ENCODE measurements around the gene CRYM. TPM values are rescaled to one million over a fixed set of nuclear protein-coding genes. Genes with fewer than 3 reads are reported as not detected.

CRYM gene
- total RNA-seq, 1 experiment from 2014 or later = 12.9 TPM

DNA sequence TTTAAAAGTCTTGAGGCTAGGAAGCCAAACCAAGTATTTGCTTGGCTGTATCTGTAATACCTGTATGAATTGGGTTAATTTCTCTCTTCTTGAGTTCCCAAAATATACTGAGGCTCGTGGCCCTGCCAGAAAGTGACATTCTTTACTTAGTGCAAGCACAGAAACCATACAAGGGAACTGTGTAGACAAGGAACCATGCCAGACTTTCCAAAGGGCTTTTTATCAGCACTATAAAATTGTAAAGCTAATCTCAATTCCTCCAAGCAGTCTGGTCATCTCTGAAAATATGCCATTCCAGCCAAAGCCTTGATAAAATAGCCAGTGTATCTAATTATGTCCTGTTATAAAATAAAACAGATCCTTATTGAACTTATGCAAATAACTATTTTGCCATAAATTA, 7.2 kb upstream of the CRYM start:
- POLR2A ChIA-PET = interaction anchor here (0.7 kb wide), 1 partner anchor 97 kb away, joined by 3 read pairs; no protein-coding TSS in a partner anchor
- CTCF ChIA-PET = interaction anchor here (0.9 to 1.4 kb wide), 2 partner anchors 15 to 97 kb away, joined by 3 to 6 read pairs; no protein-coding TSS in a partner anchor
- no peak overlapping the region for H3K27ac Mint-ChIP-seq

DNA sequence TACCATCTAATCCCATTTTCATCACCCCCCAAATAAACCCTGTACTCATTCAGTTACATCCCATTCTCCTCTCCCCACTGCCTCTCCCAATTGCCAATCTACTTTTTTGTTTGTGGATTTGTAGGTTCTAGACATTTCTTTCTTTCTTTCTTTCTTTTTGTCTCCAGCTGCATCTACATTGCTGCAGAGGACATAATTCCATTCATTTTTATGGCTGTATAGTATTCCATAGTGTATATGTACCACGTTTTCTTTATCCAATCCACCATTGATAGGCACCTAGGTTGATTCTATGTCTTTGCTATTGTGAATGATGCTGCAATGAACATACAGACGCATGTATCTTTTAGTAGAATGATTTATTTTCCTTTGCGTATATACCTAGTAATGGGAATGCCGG, 6.3 kb upstream of the CRYM start:
- Mint-ChIP-seq H3K4me3 (peak overlapping the region; percentile 70), H3K9me3 (peaks cover 32% of the 10 kb centered on the region), H3K27ac (no peak overlapping the region), H3K36me3 (peaks cover 9% of the 10 kb centered on the region; the same call in 1 of the 2 replicates), H3K27me3 (ENCODE audit: low read depth) (peaks cover 17% of the 10 kb centered on the region), H3K4me1 (peaks cover 9% of the 10 kb centered on the region)
- POLR2A ChIA-PET = interaction anchor here (0.6 kb wide), 2 partner anchors 88 to 1099 kb away, joined by 3 to 5 read pairs; no protein-coding TSS in a partner anchor
- CTCF ChIA-PET = interaction anchor here (0.6 to 3.1 kb wide), 3 partner anchors 17 to 128 kb away, joined by 3 to 33 read pairs (median 20); no protein-coding TSS in a partner anchor
- DNase-seq (ENCODE audit: low spot score) (no peak), ATAC-seq (no peak)
- TF ChIP-seq TP53 (CRISPR knock-in tag; IDR thresholded peaks at IDR 0.05) (no peak), TCF7 (CRISPR knock-in tag; IDR thresholded peaks at IDR 0.05; ENCODE audit: low read depth) (no peak), SP1 (CRISPR knock-in tag; conservative IDR thresholded peaks at IDR 0.05) (no peak), FOXK1 (CRISPR knock-in tag; IDR thresholded peaks at IDR 0.05) (no peak), GABPB1 (CRISPR knock-in tag; IDR thresholded peaks at IDR 0.05) (no peak), ZNF423 (CRISPR knock-in tag; IDR thresholded peaks at IDR 0.05) (no peak)
- TF ChIP-seq, protein P1, sequence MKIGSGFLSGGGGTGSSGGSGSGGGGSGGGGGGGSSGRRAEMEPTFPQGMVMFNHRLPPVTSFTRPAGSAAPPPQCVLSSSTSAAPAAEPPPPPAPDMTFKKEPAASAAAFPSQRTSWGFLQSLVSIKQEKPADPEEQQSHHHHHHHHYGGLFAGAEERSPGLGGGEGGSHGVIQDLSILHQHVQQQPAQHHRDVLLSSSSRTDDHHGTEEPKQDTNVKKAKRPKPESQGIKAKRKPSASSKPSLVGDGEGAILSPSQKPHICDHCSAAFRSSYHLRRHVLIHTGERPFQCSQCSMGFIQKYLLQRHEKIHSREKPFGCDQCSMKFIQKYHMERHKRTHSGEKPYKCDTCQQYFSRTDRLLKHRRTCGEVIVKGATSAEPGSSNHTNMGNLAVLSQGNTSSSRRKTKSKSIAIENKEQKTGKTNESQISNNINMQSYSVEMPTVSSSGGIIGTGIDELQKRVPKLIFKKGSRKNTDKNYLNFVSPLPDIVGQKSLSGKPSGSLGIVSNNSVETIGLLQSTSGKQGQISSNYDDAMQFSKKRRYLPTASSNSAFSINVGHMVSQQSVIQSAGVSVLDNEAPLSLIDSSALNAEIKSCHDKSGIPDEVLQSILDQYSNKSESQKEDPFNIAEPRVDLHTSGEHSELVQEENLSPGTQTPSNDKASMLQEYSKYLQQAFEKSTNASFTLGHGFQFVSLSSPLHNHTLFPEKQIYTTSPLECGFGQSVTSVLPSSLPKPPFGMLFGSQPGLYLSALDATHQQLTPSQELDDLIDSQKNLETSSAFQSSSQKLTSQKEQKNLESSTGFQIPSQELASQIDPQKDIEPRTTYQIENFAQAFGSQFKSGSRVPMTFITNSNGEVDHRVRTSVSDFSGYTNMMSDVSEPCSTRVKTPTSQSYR (CRISPR knock-in tag; IDR thresholded peaks at IDR 0.05) = no peak

More for the DNA sequence above, 7.2 kb upstream of the CRYM start:
- TF ChIP-seq, protein P2, sequence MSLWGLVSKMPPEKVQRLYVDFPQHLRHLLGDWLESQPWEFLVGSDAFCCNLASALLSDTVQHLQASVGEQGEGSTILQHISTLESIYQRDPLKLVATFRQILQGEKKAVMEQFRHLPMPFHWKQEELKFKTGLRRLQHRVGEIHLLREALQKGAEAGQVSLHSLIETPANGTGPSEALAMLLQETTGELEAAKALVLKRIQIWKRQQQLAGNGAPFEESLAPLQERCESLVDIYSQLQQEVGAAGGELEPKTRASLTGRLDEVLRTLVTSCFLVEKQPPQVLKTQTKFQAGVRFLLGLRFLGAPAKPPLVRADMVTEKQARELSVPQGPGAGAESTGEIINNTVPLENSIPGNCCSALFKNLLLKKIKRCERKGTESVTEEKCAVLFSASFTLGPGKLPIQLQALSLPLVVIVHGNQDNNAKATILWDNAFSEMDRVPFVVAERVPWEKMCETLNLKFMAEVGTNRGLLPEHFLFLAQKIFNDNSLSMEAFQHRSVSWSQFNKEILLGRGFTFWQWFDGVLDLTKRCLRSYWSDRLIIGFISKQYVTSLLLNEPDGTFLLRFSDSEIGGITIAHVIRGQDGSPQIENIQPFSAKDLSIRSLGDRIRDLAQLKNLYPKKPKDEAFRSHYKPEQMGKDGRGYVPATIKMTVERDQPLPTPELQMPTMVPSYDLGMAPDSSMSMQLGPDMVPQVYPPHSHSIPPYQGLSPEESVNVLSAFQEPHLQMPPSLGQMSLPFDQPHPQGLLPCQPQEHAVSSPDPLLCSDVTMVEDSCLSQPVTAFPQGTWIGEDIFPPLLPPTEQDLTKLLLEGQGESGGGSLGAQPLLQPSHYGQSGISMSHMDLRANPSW (CRISPR knock-in tag; conservative IDR thresholded peaks at IDR 0.05; ENCODE audit: low read depth) = no peak
- TF ChIP-seq ZBTB21 (CRISPR knock-in tag; IDR thresholded peaks at IDR 0.05; ENCODE audit: borderline replicate concordance) (no peak), TEAD1 (CRISPR knock-in tag; IDR thresholded peaks at IDR 0.05) (no peak), NFYB (CRISPR knock-in tag; conservative IDR thresholded peaks at IDR 0.05; ENCODE audit: low read depth) (no peak), OVOL2 (CRISPR knock-in tag; IDR thresholded peaks at IDR 0.05; ENCODE audit: borderline replicate concordance) (no peak), CREM (CRISPR knock-in tag; IDR thresholded peaks at IDR 0.05) (no peak), FOXJ3 (CRISPR knock-in tag; IDR thresholded peaks at IDR 0.05; ENCODE audit: borderline replicate concordance) (no peak), JUN (CRISPR knock-in tag; IDR thresholded peaks at IDR 0.05) (no peak), EMX1 (CRISPR knock-in tag; IDR thresholded peaks at IDR 0.05) (no peak), SMAD3 (CRISPR knock-in tag; IDR thresholded peaks at IDR 0.05; ENCODE audit: borderline replicate concordance) (no peak), ZNF232 (CRISPR knock-in tag; IDR thresholded peaks at IDR 0.05) (no peak)
- TF ChIP-seq, protein P3, sequence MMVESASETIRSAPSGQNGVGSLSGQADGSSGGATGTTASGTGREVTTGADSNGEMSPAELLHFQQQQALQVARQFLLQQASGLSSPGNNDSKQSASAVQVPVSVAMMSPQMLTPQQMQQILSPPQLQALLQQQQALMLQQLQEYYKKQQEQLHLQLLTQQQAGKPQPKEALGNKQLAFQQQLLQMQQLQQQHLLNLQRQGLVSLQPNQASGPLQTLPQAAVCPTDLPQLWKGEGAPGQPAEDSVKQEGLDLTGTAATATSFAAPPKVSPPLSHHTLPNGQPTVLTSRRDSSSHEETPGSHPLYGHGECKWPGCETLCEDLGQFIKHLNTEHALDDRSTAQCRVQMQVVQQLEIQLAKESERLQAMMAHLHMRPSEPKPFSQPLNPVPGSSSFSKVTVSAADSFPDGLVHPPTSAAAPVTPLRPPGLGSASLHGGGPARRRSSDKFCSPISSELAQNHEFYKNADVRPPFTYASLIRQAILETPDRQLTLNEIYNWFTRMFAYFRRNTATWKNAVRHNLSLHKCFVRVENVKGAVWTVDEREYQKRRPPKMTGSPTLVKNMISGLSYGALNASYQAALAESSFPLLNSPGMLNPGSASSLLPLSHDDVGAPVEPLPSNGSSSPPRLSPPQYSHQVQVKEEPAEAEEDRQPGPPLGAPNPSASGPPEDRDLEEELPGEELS (CRISPR knock-in tag; IDR thresholded peaks at IDR 0.05) = no peak
- TF ChIP-seq, protein P4, sequence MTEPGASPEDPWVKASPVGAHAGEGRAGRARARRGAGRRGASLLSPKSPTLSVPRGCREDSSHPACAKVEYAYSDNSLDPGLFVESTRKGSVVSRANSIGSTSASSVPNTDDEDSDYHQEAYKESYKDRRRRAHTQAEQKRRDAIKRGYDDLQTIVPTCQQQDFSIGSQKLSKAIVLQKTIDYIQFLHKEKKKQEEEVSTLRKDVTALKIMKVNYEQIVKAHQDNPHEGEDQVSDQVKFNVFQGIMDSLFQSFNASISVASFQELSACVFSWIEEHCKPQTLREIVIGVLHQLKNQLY (CRISPR knock-in tag; IDR thresholded peaks at IDR 0.05) = no peak
- TF ChIP-seq, protein P5, sequence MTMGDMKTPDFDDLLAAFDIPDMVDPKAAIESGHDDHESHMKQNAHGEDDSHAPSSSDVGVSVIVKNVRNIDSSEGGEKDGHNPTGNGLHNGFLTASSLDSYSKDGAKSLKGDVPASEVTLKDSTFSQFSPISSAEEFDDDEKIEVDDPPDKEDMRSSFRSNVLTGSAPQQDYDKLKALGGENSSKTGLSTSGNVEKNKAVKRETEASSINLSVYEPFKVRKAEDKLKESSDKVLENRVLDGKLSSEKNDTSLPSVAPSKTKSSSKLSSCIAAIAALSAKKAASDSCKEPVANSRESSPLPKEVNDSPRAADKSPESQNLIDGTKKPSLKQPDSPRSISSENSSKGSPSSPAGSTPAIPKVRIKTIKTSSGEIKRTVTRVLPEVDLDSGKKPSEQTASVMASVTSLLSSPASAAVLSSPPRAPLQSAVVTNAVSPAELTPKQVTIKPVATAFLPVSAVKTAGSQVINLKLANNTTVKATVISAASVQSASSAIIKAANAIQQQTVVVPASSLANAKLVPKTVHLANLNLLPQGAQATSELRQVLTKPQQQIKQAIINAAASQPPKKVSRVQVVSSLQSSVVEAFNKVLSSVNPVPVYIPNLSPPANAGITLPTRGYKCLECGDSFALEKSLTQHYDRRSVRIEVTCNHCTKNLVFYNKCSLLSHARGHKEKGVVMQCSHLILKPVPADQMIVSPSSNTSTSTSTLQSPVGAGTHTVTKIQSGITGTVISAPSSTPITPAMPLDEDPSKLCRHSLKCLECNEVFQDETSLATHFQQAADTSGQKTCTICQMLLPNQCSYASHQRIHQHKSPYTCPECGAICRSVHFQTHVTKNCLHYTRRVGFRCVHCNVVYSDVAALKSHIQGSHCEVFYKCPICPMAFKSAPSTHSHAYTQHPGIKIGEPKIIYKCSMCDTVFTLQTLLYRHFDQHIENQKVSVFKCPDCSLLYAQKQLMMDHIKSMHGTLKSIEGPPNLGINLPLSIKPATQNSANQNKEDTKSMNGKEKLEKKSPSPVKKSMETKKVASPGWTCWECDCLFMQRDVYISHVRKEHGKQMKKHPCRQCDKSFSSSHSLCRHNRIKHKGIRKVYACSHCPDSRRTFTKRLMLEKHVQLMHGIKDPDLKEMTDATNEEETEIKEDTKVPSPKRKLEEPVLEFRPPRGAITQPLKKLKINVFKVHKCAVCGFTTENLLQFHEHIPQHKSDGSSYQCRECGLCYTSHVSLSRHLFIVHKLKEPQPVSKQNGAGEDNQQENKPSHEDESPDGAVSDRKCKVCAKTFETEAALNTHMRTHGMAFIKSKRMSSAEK (CRISPR knock-in tag; IDR thresholded peaks at IDR 0.05; ENCODE audit: borderline replicate concordance) = no peak
- TF ChIP-seq, protein P6, sequence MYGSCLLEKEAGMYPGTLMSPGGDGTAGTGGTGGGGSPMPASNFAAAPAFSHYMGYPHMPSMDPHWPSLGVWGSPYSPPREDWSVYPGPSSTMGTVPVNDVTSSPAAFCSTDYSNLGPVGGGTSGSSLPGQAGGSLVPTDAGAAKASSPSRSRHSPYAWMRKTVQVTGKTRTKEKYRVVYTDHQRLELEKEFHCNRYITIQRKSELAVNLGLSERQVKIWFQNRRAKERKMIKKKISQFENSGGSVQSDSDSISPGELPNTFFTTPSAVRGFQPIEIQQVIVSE (CRISPR knock-in tag; IDR thresholded peaks at IDR 0.05; ENCODE audit: borderline replicate concordance) = no peak
- ATAC-seq (no peak), DNase-seq (ENCODE audit: low spot score) (no peak)
- Mint-ChIP-seq H3K9me3 (peaks cover 39% of the 10 kb centered on the region), H3K36me3 (peaks cover 15% of the 10 kb centered on the region), H3K4me3 (no peak overlapping the region), H3K27me3 (ENCODE audit: low read depth) (peaks cover 12% of the 10 kb centered on the region), H3K4me1 (peaks cover 9% of the 10 kb centered on the region)

Measured in WTC11 (cell line).